Loucy (cell line): ENCODE measurements around the gene OBP2B.

Experiments
- CTCF ChIP-seq: fragments of 200-600 bp; sonication (generic); conservative IDR thresholded peaks from 2 replicates; pipeline ENCODE4 v1.5.1; 2014; ENCODE audit warnings: mild to moderate bottlenecking, antibody characterized with exemption, low read length
- EZH2phosphoT487 ChIP-seq: fragments of 200-600 bp; IDR thresholded peaks from 2 replicates; pipeline ENCODE4 v1.6.1; 2018; ENCODE audit warnings: antibody characterized with exemption, mild to moderate bottlenecking, moderate library complexity, borderline replicate concordance

GRCh38 chr9:133200631-133201030 is 8.4 kb downstream of the OBP2B start:
- TF ChIP-seq CTCF, result no peak
- no peak for TF ChIP-seq EZH2phosphoT487
